NCI-H1417 (cell line): Measurements from ENCODE around the gene ZWILCH.
A peak's percentile ranks its signal among the peaks of the same experiment; 100 is the strongest.
"Not testable (repeated sequence)": the region's sequence is repeated elsewhere in the genome, so short reads cannot be mapped to it uniquely, and the experiment has no call there.

Source experiments
- DNase-seq, 3 experiments: peaks; one replicate each; lab custom pipeline; 2025; lab: John Stamatoyannopoulos, UW

ZWILCH gene

DNA sequence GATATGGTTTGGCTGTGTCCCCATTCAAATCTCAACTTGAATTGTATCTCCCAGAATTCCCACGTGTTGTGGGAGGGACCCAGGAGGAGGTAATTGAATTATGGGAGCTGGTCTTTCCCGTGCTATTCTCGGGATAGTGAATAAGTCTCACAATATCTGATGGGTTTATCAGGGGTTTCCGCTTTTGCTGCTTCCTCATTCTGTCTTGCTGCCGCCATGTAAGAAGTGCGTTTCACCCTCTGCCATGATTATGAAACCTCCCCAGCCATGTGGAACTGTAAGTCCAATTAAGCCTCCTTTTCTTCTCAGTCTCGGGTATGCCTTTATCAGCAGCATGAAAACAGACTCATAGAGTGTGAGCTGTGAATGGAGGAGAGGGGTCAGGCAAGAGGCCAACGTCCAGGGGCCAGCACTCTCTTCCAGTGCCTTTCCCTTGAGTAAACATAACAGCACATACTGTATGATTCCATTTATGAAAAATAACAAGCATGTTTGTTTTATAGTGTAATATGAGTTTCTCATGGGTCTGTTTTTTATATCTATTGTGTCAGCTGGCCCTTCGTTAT, 76.9 kb downstream of the ZWILCH start:
- no peak for DNase-seq

DNA sequence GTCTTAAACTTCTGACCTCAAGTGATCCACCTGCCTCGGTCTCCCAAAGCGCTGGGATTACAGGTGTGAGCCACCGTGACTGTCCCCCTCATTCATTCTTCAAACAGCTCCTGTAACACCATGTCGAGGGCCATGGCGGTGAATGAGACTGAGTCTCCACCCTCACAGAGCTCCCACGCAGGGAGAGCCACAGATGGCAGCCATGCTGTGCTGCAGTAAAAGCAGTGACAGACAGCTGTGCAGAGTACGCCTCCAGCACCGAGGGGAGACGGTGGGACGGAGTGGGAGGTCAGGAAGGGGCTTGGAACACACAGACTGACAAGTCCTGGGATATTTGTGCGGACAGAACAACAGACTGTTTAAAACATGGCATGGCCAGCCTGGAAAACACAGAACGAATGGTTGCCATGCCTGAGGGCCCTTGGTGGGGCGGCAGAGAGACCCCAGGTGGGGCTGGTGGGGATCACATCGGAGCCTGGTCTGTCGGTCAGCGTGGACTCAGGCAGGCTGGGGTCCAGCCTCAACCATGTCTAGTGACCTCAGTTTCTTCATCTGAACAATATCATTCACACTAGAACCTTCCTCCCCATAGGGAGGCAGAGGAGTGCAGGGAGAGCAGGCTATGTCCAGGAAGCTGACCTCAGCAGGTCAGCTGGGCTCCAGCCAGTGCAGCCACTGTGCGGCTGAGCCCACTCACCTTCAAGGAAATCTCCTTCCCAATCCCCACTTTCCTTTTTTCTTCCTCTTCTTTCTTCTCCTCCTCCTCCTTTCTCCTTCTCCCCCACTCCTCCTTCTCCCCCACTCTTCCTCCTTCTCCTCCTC, 81.2 kb downstream of the ZWILCH start:
- DNase-seq: no peak

DNA sequence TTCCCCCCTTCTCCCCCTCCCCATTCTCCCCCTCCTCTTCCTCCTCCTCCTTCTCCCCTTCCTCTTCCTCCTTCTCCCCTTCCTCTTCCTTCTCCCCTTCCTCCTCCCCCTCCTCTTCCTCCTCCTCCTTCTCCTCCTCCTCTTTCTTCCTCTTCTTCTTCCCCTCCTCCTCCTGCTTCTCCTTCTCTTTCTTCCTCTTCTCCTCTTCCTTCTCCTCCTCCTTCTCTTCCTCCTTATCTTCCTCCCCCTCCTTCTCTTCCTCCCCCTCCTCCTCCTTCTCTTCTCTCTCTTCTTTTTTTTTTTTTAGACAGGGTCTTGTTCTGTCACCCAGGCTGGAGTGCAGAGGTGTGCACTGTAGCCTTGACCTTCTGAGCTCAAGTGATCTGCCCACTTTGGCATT, 81.9 kb downstream of the ZWILCH start:
- DNase-seq: peak in 1 of 3 experiments; percentile 12

DNA sequence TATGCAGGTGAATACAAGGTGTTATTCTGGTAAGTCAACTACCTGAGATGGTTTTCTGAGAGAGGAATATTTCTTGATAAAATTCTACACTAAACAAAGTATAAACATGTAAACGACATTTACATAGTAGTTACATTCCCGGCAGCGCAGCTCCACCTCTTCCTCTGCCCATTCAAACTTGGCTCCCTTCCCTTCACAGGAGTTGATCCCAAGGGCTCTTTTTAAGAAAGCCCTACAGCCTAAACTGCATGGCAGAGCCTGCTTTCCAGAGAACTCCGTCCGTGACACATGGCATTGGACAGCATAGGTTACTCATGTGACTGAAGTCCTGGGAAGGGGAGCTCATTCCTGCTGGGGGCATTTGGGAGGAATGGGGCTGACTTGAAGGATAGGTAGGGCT, 82.6 kb downstream of the ZWILCH start:
- no peak for DNase-seq

DNA sequence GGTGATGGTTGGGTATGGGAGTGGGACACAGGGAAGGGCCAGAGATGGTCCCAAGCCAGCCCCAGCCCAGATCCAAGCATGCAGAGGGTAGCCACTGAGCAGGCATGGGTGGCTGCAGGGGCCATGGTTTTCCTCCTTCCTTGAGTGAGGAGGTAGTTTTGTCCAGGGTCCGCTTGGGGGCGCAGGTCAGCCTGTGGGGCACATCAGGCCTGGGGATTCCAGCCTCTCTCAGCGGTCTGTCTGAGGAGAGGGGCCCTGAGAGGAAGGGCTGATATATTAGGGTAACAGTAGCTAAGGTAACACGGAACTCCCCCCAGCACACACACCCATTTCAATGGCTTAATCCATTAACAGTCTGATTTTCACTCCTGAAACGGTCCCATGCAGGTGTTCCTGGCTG, 83.4 kb downstream of the ZWILCH start:
- DNase-seq: no peak

DNA sequence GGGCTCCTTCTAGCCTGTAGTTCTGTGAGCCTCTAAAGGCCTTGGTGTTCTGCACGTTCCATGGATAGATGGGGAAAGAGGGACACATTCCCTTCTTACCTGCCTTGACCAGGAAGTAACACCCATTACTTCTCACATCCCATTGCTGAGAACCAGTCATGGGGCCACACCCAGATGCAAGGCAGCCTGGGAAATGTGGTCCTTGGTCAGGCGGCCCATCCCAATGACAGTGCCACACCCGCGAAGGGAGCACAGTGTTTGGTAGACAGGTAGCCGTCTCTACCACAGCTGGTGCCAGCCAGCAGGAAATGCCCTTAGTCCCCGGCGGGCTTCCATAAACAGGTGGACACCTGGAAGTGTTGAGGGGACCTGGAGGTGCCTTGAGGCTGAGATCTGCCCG, 83.8 kb downstream of the ZWILCH start:
- DNase-seq: no peak

DNA sequence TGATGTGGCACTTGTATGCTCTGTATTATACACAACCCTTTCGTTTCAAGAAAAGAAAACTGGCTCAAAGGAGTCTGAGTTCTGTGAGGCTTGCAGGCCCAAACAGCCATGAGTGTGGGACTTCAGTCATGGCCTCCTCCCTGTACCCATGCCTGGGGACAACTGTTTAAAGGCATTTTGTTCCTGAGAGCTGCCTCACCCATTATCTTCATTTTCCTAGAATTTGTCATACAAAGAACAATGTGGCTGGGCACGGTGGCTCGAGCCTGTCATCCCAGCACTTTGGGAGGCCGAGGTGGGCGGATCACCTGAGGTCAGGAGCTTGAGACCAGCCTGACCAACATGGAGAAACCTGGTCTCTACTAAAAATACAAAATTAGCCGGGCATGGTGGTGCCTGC, 84.3 kb downstream of the ZWILCH start:
- not testable (repeated sequence) for DNase-seq

DNA sequence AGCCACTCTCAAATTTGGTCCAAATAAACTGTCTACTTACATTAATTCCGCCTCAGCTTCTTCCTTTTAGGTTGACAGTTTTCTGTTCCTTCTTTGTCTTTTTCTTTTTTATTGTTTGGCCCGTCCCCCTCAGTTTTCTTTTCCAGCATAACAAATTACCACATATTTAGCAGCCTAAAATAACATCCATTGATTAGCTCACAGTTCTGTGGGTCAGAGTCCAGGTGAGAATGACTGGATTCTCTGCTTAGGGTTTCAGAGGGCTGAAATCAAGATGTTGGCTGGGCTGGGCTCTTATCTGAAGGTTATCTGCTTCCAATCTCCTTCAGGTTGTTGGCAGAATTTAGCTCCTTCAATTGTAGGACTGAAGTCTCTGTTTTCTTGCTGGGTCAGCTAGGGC, 85.3 kb downstream of the ZWILCH start:
- DNase-seq: no peak

DNA sequence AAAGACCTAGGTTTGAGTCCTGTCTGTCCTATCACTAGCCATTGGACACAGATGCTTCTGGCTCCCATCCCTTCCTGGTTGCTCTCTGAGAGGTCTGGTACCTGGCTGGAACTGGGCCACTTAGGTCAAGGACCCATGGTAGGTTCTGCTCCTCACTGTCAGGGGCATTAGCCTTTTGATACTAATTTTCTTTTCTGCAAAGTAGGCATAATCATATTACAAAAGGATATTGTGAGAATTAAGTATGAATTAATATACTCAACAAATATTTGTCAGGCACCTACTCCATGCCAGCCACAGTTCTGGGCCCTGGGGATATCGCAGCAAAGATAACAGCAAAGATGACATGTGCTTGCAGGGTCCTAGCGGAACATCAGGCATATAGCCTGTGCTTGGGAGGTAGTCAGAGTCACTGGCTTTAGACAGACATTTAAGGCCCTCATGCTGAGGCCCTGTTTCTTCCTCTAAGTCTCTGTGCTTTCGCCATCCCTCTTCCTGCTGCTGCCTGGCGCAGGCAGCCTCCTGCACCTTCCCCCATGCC, 86.3 kb downstream of the ZWILCH start:
- no peak for DNase-seq

DNA sequence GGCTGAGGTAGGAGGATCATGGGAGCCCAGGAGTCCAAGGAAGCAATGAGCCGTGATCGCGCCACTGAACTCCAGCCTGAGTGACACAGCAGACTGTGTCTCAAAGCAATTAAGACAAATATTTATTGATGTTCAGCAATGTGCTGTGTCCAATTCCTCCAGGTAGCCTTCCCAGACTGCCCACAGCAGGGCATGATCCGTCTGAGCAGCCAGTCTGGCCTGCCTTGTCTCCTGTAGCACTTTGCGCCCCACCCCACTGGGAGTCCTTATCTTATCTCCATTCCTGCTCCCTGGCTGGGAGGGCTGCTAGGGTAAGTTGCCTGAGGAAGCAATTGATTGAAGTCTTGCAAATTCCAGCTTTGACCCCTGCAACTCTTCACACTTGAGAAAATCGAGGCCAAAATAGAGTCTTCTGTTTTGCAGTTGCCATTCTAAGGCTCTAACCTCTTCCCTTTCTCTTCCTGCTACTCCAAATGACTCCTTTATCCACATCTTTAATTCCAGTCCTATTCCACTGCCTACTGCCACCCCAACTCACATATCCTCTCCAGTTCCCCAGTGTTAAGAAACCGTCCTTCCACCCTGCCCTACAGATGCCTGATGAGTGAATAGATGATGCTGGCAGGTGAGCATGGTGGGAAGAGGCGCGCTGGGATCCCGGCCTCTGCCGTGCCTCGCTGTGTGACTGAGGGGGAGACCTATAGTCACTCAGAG, 87.5 kb downstream of the ZWILCH start:
- no peak for DNase-seq

DNA sequence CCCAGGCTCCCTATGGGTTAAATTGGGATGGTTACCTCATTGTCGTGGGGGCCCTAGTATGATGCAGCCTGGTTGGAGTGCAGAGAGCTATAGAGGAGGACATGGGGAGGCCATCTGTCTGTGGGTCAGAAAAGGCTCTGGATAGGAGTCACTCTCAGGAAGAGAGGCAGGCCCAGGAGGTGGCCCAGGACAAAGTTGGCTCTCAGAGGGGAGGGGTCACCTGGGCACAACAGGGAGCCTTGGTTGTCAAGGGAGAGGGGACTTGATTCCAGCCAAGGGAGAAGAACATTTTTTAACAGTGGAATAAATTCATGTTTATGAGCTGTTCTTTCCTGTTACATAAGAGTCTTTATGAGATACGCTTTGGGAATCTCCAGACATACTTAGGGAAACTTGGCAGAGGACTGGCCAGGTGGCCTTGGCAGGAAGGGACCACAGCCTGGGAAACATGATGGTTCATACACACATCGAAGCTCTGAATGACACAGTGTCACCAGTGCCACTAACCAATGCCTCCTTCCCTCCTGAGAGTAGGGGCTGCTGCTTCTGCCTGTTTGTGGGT, 88.2 kb downstream of the ZWILCH start:
- DNase-seq: no peak

DNA sequence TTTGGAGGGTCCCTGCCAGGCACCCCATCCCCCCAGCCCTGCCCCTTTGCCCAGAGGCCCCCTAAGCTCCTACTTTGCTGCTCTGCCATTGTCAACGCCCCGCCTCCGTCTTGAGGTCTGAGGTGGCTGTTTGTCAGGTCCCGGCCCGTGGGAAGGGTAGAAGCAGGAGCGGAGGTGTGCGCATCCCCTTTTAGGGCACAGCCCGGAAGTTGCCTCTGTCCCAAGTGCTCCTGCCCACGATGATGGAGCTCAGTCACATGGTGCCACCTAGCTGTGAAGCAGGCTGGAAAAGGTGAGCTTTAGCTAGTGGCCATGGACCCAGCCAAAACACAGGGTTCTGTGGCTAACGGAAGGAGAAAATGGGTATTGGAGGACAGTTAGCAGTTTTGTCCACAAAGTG, 89.2 kb downstream of the ZWILCH start:
- DNase-seq: no peak

DNA sequence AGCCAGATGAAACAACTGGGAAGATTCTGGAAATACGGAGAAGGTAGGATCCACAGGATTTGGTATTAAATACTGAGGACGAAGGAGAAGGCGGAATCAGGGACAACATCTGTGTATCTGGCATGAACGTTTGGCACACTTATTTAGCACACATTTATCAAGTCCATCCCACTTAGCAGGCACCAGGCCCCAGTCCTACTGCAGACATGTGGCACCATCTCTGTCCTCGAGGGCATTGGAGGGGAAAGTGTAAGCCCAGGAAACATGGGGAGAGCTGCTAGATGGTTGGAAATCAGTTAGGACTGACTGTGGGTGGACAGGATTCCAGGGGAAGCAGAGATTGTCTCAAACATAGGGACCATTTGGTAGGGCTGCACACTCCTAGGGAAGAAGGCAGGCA, 89.7 kb downstream of the ZWILCH start:
- DNase-seq: no peak

DNA sequence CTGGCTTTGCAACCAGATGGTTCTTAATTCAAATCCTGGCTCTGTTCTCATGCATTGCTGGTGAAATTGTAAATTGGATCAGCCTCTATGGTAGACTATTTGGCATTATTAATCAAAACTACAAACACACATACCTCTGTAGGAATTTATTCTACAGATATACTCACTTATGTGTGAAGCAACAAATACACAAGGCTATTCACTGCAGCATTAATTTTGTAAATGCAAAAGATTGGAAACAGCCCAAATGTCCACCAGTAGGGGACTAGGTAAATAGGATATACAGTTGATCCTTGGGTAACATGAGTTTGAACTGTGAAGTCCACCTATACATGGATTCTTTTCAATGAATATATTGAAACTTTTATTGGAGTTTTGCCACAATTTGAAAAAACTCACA, 90.2 kb downstream of the ZWILCH start:
- no peak for DNase-seq

DNA sequence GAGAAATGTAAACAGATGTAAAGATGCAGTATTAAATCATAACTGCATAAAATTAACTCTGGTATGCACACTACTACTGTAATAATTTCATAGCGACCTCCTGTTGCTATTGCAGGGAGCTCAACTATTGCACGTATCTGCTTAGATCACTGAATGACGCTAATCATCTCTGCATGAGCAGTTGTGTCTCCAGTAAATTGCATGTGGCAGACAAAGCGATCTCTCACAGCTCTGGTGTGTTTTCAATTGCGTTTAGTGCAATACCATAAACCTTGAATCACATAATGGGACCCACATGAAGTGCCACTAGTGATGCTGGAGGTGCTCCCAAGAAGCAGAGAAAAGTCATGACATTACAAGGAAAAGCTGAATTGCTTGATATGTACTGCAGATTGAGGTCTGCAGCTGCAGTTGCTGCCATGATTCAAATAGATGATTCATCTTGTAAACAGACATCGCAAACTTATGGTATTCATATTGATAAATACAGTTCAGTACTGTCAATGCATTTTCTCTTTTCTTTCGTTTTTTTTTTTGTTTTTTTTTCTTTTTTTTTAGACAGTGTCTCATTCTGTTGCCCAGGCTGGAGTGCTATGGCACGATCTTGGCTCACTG, 90.9 kb downstream of the ZWILCH start:
- DNase-seq: peak in 2 of 3 experiments; percentile 40 to 77

DNA sequence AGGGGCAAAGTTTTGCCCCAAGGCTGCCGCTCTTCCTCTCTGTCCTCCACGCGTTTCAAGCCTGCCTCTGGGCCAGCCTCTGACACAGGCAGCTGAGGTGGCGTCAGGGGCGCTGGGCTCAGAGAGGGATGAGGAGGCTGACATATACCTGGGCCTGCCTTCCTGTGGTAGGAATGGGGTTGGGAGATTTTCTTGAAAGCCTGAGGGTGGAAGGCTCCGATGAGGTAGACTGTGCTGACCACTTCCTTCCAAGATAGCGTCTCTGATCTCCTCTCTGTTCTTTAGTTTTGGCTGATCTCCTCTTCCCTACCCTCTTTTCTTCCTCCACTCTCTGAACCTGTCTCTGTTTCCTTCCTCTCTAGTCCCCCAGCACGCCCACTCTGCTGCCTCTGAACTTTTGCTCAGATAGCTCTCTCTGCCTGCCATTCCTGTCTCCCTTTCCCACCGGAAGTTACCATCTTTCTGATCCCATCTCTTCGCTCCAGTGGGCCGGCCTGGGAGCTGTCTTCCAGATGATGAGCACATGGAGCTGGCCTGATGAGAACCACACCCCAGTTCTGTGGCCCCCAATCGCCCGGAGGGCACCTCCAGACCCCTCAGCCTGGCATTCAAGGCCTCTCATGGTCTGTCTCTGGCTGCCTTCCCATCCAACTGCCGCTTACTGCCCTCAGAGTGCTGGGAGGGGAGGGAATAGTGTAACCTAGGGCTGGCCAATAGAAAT, 93.1 kb downstream of the ZWILCH start:
- no peak for DNase-seq
